Frontal cortex (tissue), 4 donors: ENCODE data around the gene KRT20. TPM values are rescaled to one million over a fixed set of nuclear protein-coding genes. Genes with fewer than 3 reads are reported as not detected.

ENCODE experiments used
- DNase-seq, 2 donors: peaks; one replicate each; pipeline ENCODE4 v3.0.0; 2012; ENCODE audit warnings: low spot score in 2 of 2
- FAIRE-seq: peaks from 2 replicates; lab custom pipeline; 2012; peaks lifted over from hg19 to GRCh38; lab: Jason Lieb, UNC
- total RNA-seq: library from RNA; depleted of rRNA; stranded (reverse); fragments of >200 nt; gene quantifications from one replicate; pipeline ENCODE4 v1.2.3, GENCODE V29; 2014
- donor health status: control.
- donor health status: control.
- donor health status: control.

KRT20 gene
- total RNA-seq, 1 donor from 2014 or later: not detected

GRCh38 chr17:40901981-40902474, 17.0 kb upstream of the KRT20 start:
- no peak for FAIRE-seq

GRCh38 chr17:40900809-40901356, 15.8 kb upstream of the KRT20 start:
- DNase-seq (no peak), FAIRE-seq (no peak)

More at GRCh38 chr17:40901981-40902474, 17.0 kb upstream of the KRT20 start:
- DNase-seq: no peak

- FAIRE-seq (no peak), DNase-seq (no peak)
These were observed 11.9 kb upstream of the KRT20 start for GRCh38 chr17:40896916-40897455.

GRCh38 chr17:40895106-40895730, 10.2 kb upstream of the KRT20 start:
- FAIRE-seq (no peak), DNase-seq (no peak)

- no peak for DNase-seq
- FAIRE-seq: no peak
These were observed 3.2 kb upstream of the KRT20 start for GRCh38 chr17:40888196-40888720.

GRCh38 chr17:40886090-40886489, 1.0 kb upstream of the KRT20 start:
- DNase-seq (no peak), FAIRE-seq (no peak)

GRCh38 chr17:40883626-40884334, 1.3 kb downstream of the KRT20 start:
- DNase-seq: no peak
- no peak for FAIRE-seq

GRCh38 chr17:40883031-40883430, 2.0 kb downstream of the KRT20 start:
- no peak for FAIRE-seq
- DNase-seq: no peak

GRCh38 chr17:40879026-40879425, 6.0 kb downstream of the KRT20 start:
- FAIRE-seq (no peak), DNase-seq (no peak)

GRCh38 chr17:40878044-40878443, 7.0 kb downstream of the KRT20 start:
- FAIRE-seq (no peak), DNase-seq (no peak)

- no peak for FAIRE-seq
These were observed 11.2 kb downstream of the KRT20 start for GRCh38 chr17:40873801-40874200.

GRCh38 chr17:40873255-40873654, 11.8 kb downstream of the KRT20 start:
- no peak for FAIRE-seq

More at GRCh38 chr17:40873801-40874200, 11.2 kb downstream of the KRT20 start:
- no peak for DNase-seq

GRCh38 chr17:40872416-40872815, 12.6 kb downstream of the KRT20 start:
- DNase-seq: no peak
- no peak for FAIRE-seq

More at GRCh38 chr17:40873255-40873654, 11.8 kb downstream of the KRT20 start:
- no peak for DNase-seq

GRCh38 chr17:40871316-40871715, 13.7 kb downstream of the KRT20 start:
- no peak for DNase-seq
- no peak for FAIRE-seq

- DNase-seq: no peak
- FAIRE-seq: no peak
These were observed 14.9 kb downstream of the KRT20 start for GRCh38 chr17:40870136-40870535.

GRCh38 chr17:40866838-40867237, 18.2 kb downstream of the KRT20 start, which contains the start of gene KRT12:
Gene KRT12, minus strand, starts transcription at chr17:40867223. Its CDS starts 37 bp downstream, at chr17:40867186.
- no peak for FAIRE-seq
- DNase-seq: no peak

GRCh38 chr17:40864661-40865390, 20.2 kb downstream of the KRT20 start:
- no peak for DNase-seq
- no peak for FAIRE-seq

- no peak for DNase-seq
- no peak for FAIRE-seq
These were observed 21.9 kb downstream of the KRT20 start for GRCh38 chr17:40862985-40863733.

GRCh38 chr17:40859536-40859935, 25.5 kb downstream of the KRT20 start:
- DNase-seq: no peak
- no peak for FAIRE-seq
